H1 (cell line): ENCODE measurements around the gene PALM. TPM values are rescaled to one million over a fixed set of nuclear protein-coding genes. Genes with fewer than 3 reads are reported as not detected.

ENCODE experiments used
- CTCF ChIA-PET: fragments of 300-600 bp; sonication (Branson Sonifier 250); formaldehyde crosslinking; loops from one replicate; lab custom pipeline; 2021; ENCODE audit not compliant: partially characterized antibody; lab: Charles Lee
- POLR2A ChIA-PET: fragments of 300-600 bp; sonication (Branson Sonifier 250); formaldehyde crosslinking; loops from one replicate; lab custom pipeline; 2021; ENCODE audit warnings: inconsistent platforms; ENCODE audit not compliant: partially characterized antibody; lab: Charles Lee
- DNase-seq, 2 experiments: peaks; one replicate each; pipeline versions ENCODE4 v3.0.0 to v3.0.0-alpha.2; 2010 to 2022; ENCODE audit warnings: low spot score in 2 of 2, low read depth in 1 of 2, mixed read lengths in 1 of 2
- FAIRE-seq: peaks from 2 replicates; lab custom pipeline; 2011; peaks lifted over from hg19 to GRCh38; lab: Jason Lieb, UNC
- H2AFZ ChIP-seq: 2 replicates; pipeline ENCODE4 v1.8.1; 2012; ENCODE audit warnings: low read length, inconsistent platforms
- H2AK5ac ChIP-seq: 2 replicates; pipeline ENCODE4 v1.6.1; 2013; ENCODE audit warnings: low read depth, low read length
- H2BK120ac ChIP-seq: replicated peaks from 2 replicates; pipeline ENCODE3; 2013; ENCODE audit warnings: low read depth, low read length, inconsistent platforms
- H2BK12ac ChIP-seq: 2 replicates; pipeline ENCODE4 v1.6.1; 2013; ENCODE audit warnings: low read depth, low read length
- H2BK15ac ChIP-seq: 2 replicates; pipeline ENCODE4 v1.6.1; 2013; ENCODE audit warnings: low read length
- H2BK20ac ChIP-seq: 2 replicates; pipeline ENCODE4 v1.6.1; 2013; ENCODE audit warnings: low read length
- H2BK5ac ChIP-seq: 2 replicates; pipeline ENCODE4 v1.6.1; 2013; ENCODE audit warnings: low read depth, low read length
- H3K14ac ChIP-seq: 2 replicates; pipeline ENCODE4 v1.6.1; 2013; ENCODE audit warnings: inconsistent platforms; ENCODE audit not compliant: insufficient read length
- H3K18ac ChIP-seq: 2 replicates; pipeline ENCODE4 v1.6.1; 2013; ENCODE audit warnings: low read length; ENCODE audit errors: extremely low read depth
- H3K23ac ChIP-seq: 2 replicates; pipeline ENCODE4 v1.6.1; 2013; ENCODE audit warnings: inconsistent platforms; ENCODE audit not compliant: insufficient read length
- H3K23me2 ChIP-seq: 2 replicates; pipeline ENCODE4 v1.6.1; 2013; ENCODE audit warnings: low read depth, low read length
- H3K27ac ChIP-seq: 2 replicates; pipeline ENCODE4 v1.6.1; 2011; ENCODE audit warnings: low read depth, low read length, inconsistent platforms
- H3K27me3 ChIP-seq, 4 experiments: replicated peaks in 1 of 4; 1 replicate in 1 of 4; 2 replicates in 3 of 4; pipeline versions ENCODE4 v1.6.1 to v1.8.1; 2011 to 2013; ENCODE audit warnings: low read length in 3 of 4, mild to moderate bottlenecking in 3 of 4, inconsistent platforms in 2 of 4, mixed read lengths in 2 of 4, moderate library complexity in 1 of 4; ENCODE audit not compliant: control insufficient read depth in 3 of 4, insufficient read depth in 3 of 4; ENCODE audit errors: extremely low read depth in 1 of 4
- H3K36me3 ChIP-seq, 4 experiments: 2 replicates each; pipeline versions ENCODE4 v1.6.1 to v1.8.1; 2011 to 2013; ENCODE audit warnings: mild to moderate bottlenecking in 4 of 4, low read length in 3 of 4, moderate library complexity in 2 of 4, control low read depth in 1 of 4, inconsistent platforms in 1 of 4; ENCODE audit not compliant: insufficient read depth in 4 of 4, control insufficient read depth in 2 of 4
- H3K4ac ChIP-seq: replicated peaks from 2 replicates; pipeline ENCODE3; 2013; ENCODE audit warnings: low read length, low read depth, mixed read lengths, inconsistent platforms; ENCODE audit not compliant: insufficient read length
- H3K4me1 ChIP-seq, 4 experiments: replicated peaks in 1 of 4; 1 replicate in 1 of 4; 2 replicates in 3 of 4; pipeline versions ENCODE4 v1.6.1 to v1.8.1; 2011 to 2013; ENCODE audit warnings: low read length in 3 of 4, inconsistent platforms in 2 of 4, mixed read lengths in 1 of 4; ENCODE audit not compliant: insufficient read depth in 4 of 4, control insufficient read depth in 3 of 4
- H3K4me2 ChIP-seq, 2 experiments: 2 replicates each; pipeline versions ENCODE4 v1.6.1 to v1.8.1; 2011 to 2013; ENCODE audit warnings: low read depth in 2 of 2, low read length in 2 of 2, control low read depth in 1 of 2, inconsistent platforms in 1 of 2, mild to moderate bottlenecking in 1 of 2; ENCODE audit not compliant: insufficient read depth in 1 of 2
- H3K4me3 ChIP-seq, 4 experiments: fragments of 200-600, 300-600 bp in 1 of 4; sonication (generic), shearing (Covaris generic), sonication (Bioruptor Twin) in 1 of 4; 2 replicates each; pipeline versions ENCODE4 v1.5.1 to v1.8.1; 2011 to 2016; ENCODE audit warnings: low read length in 4 of 4, low read depth in 3 of 4, control low read depth in 2 of 4, inconsistent platforms in 2 of 4, mild to moderate bottlenecking in 2 of 4, mixed read lengths in 1 of 4, moderate library complexity in 1 of 4; ENCODE audit not compliant: insufficient read depth in 2 of 4; ENCODE audit errors: extremely low read depth in 1 of 4
- H3K56ac ChIP-seq: replicated peaks from 2 replicates; pipeline ENCODE3; 2013; ENCODE audit warnings: low read depth, mild to moderate bottlenecking, mixed read lengths, low read length, inconsistent platforms; ENCODE audit not compliant: insufficient read length
- H3K79me1 ChIP-seq: 2 replicates; pipeline ENCODE4 v1.6.1; 2013; ENCODE audit warnings: low read depth, low read length, control low read depth
- H3K79me2 ChIP-seq, 2 experiments: 2 replicates each; pipeline versions ENCODE4 v1.6.1 to v1.8.1; 2012 to 2013; ENCODE audit warnings: low read length in 2 of 2, mild to moderate bottlenecking in 2 of 2, inconsistent platforms in 1 of 2; ENCODE audit not compliant: insufficient read depth in 2 of 2, control insufficient read depth in 1 of 2
- H3K9ac ChIP-seq, 4 experiments: replicated peaks in 1 of 4; 1 replicate in 1 of 4; 2 replicates in 3 of 4; pipeline versions ENCODE4 v1.6.1 to v1.8.1; 2011 to 2013; ENCODE audit warnings: low read depth in 3 of 4, low read length in 3 of 4, control low read depth in 2 of 4, mild to moderate bottlenecking in 2 of 4, moderate library complexity in 2 of 4, inconsistent platforms in 1 of 4; ENCODE audit errors: extremely low read depth in 1 of 4
- H3K9me3 ChIP-seq, 2 experiments: 2 replicates each; pipeline versions ENCODE4 v1.6.1 to v1.8.1; 2012 to 2013; ENCODE audit warnings: mild to moderate bottlenecking in 2 of 2, moderate library complexity in 2 of 2, control low read depth in 1 of 2, inconsistent platforms in 1 of 2, low read depth in 1 of 2, low read length in 1 of 2, mixed read lengths in 1 of 2; ENCODE audit not compliant: insufficient read depth in 2 of 2
- H4K20me1 ChIP-seq, 2 experiments: replicated peaks in 1 of 2; 2 replicates each; pipeline versions ENCODE3 to v1.8.1; 2011 to 2013; ENCODE audit warnings: inconsistent platforms in 2 of 2, low read length in 2 of 2, mild to moderate bottlenecking in 1 of 2; ENCODE audit not compliant: insufficient read depth in 2 of 2, control insufficient read depth in 1 of 2
- H4K5ac ChIP-seq: 2 replicates; pipeline ENCODE4 v1.6.1; 2013; ENCODE audit warnings: low read length, low read depth, mixed read lengths, inconsistent platforms; ENCODE audit not compliant: insufficient read length
- H4K8ac ChIP-seq: 2 replicates; pipeline ENCODE4 v1.8.0; 2013; ENCODE audit warnings: mild to moderate bottlenecking, moderate library complexity, low read length, inconsistent platforms; ENCODE audit not compliant: insufficient read depth; ENCODE audit errors: extremely low read depth
- H4K91ac ChIP-seq: replicated peaks from 2 replicates; pipeline ENCODE3; 2013; ENCODE audit warnings: low read length, mixed read lengths, inconsistent platforms; ENCODE audit not compliant: insufficient read length
- ASH2L ChIP-seq: fragments of 200-600, 300-600 bp; sonication (generic); IDR thresholded peaks from one replicate; pipeline ENCODE4 v1.7.1; 2017; ENCODE audit warnings: low read length
- ATF3 ChIP-seq: IDR thresholded peaks from 2 replicates; pipeline ENCODE4 v1.6.1; 2011; ENCODE audit warnings: low read depth, mild to moderate bottlenecking, low read length; ENCODE audit not compliant: insufficient read depth
- BACH1 ChIP-seq: IDR thresholded peaks from 2 replicates; pipeline ENCODE4 v1.6.1; 2012; ENCODE audit warnings: low read length, improper control_type of control experiment
- BRCA1 ChIP-seq: IDR thresholded peaks from 2 replicates; pipeline ENCODE4 v1.6.1; 2012; ENCODE audit warnings: low read depth, low read length, improper control_type of control experiment
- CEBPB ChIP-seq: IDR thresholded peaks from 2 replicates; pipeline ENCODE4 v1.6.1; 2012; ENCODE audit warnings: low read depth, low read length
- CHD2 ChIP-seq: IDR thresholded peaks from 2 replicates; pipeline ENCODE4 v1.6.1; 2012; ENCODE audit warnings: low read length, improper control_type of control experiment
- SP1 ChIP-seq: IDR thresholded peaks from 2 replicates; pipeline ENCODE4 v1.6.1; 2011; ENCODE audit warnings: low read depth, low read length
- USF2 ChIP-seq: IDR thresholded peaks from 2 replicates; pipeline ENCODE4 v1.6.1; 2011; ENCODE audit warnings: low read length, improper control_type of control experiment
- YY1 ChIP-seq: IDR thresholded peaks from 2 replicates; pipeline ENCODE4 v1.6.1; 2011; ENCODE audit warnings: low read depth, mild to moderate bottlenecking, low read length
- polyA plus RNA-seq, 7 experiments: library from polyadenylated mRNA; depleted of rRNA in 3 of 7; stranded (reverse) in 5 of 7; unstranded in 2 of 7; fragments of >200 nt in 5 of 7; fragments of 200-250 nt in 2 of 7; gene quantifications; 1 replicate in 5 of 7; 2 replicates in 1 of 7; 4 replicates in 1 of 7; pipeline versions ENCODE4 v1.2.1 to v1.2.3, GENCODE V29; 2011 to 2013; ENCODE audit warnings: missing spikeins in 2 of 7, mixed read lengths in 2 of 7
- total RNA-seq: library from RNA; stranded (reverse); fragmentation: NEBNext Ultra II Directional; extraction: Animal tissue kit (Norgen Biotek cat#: 25700); gene quantifications from 2 replicates; pipeline ENCODE4 v1.2.1, GENCODE V29; 2021

Gene PALM
- total and polyA plus RNA-seq, 2 of the 8 experiments (the other 6 are each of a cell fraction or from before 2014, with no cell fraction given): 5.7 to 16.5 TPM

- Histone ChIP-seq H3K4me3 (no peak overlapping the region), H3K79me2 (no peaks in the 10 kb centered on the region), H3K27me3 (no peaks in the 10 kb centered on the region), H2AK5ac (no peak overlapping the region), H3K4me2 (no peak overlapping the region), H3K27ac (no peak overlapping the region), H3K23me2 (no peaks in the 10 kb centered on the region), H4K5ac (no peak overlapping the region), H3K4me1 (peaks cover 0 to 5% (median 3%) of the 10 kb centered on the region in 4 experiments; a peak in 3 of 7 replicates), H2BK15ac (no peak overlapping the region), H4K91ac (no peak overlapping the region), H3K9me3 (peaks cover 2 to 21% of the 10 kb centered on the region in 2 experiments; a peak in 1 of 4 replicates), H3K36me3 (no peaks in the 10 kb centered on the region), H2AFZ (no peak overlapping the region), H2BK5ac (no peak overlapping the region), H4K8ac (no peak overlapping the region; the same call in 1 of the 2 replicates), H3K18ac (no peak overlapping the region), H3K23ac (no peak overlapping the region), H3K4ac (no peak overlapping the region), H2BK120ac (no peak overlapping the region), H2BK20ac (no peak overlapping the region), H3K9ac (no peak overlapping the region), H3K56ac (no peak overlapping the region), H4K20me1 (no peaks in the 10 kb centered on the region), H3K14ac (no peak overlapping the region), H3K79me1 (no peaks in the 10 kb centered on the region), H2BK12ac (no peak overlapping the region)
- FAIRE-seq: no peak
- POLR2A ChIA-PET: no interaction called here
- DNase-seq: no peak
- TF ChIP-seq ATF3: no peak
- no peak for TF ChIP-seq CEBPB
- no peak for TF ChIP-seq BACH1
- peak; percentile 96 for TF ChIP-seq SP1
- TF ChIP-seq BRCA1: no peak
- TF ChIP-seq YY1: no peak
- peak; percentile 75 for TF ChIP-seq CHD2
- no peak for TF ChIP-seq ASH2L
- TF ChIP-seq USF2: peak; percentile 60
- CTCF ChIA-PET: interaction anchor here (1.1 to 1.8 kb wide), 4 partner anchors 13 to 224 kb away, joined by 3 to 4 read pairs (median 4); no protein-coding TSS in a partner anchor
These were observed 47.5 kb downstream of the PALM start for GRCh38 chr19:756236-756635.
